ENCODE results near the gene WNK2. TPM values are rescaled to one million over a fixed set of nuclear protein-coding genes. Genes with fewer than 3 reads are reported as not detected.

WNK2 gene
- total and polyA plus RNA-seq, 2 of the 4 experiments (the other 2 are of a cell fraction), result not detected

DNA sequence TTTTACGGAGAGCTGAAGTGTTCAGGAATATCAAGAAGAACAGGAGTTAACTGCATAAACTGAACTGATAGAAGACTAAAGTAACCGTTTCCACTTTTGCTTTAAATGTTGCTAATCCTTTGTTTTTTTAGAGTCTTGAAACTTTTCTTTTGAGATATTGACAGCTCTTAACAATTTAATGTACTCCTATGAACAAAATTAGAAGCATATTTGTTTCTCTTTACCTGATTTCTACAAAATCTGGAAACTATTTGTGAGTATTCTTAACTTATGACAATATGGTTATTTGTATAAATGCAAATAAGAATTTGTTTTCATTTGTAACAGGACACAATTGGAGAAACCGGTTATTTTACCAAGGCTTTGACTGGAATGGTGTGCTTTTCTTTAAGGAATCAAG, 178.1 kb downstream of the WNK2 start:
- Histone ChIP-seq H2BK120ac (ENCODE audit: low read depth, low read length) (no peak overlapping the region), H2AFZ (replicated peaks; ENCODE audit: low read length, poor library complexity) (no peak overlapping the region), H3K27ac (ENCODE audit: insufficient read depth, low read length) (no peak overlapping the region), H3K79me1 (ENCODE audit: low read depth in 1 of 2, low read length in 2 of 2) (no peaks in the 10 kb centered on the region), H4K5ac (ENCODE audit: low read depth, low read length) (no peak overlapping the region), H2BK5ac (ENCODE audit: low read depth, low read length, poor library complexity, severe bottlenecking) (no peak overlapping the region), H4K8ac (ENCODE audit: low read depth in 2 of 2, low read length in 2 of 2) (no peak overlapping the region), H3K14ac (replicated peaks; ENCODE audit: low read depth, low read length) (no peak overlapping the region), H3K4me1 (ENCODE audit: control insufficient read depth, insufficient read depth, low read length) (no peaks in the 10 kb centered on the region), H2BK20ac (ENCODE audit: low read depth, low read length) (no peak overlapping the region), H3K4me2 (ENCODE audit: low read depth, low read length) (no peak overlapping the region), H4K20me1 (ENCODE audit: insufficient read depth, low read length) (no peaks in the 10 kb centered on the region), H3K9me3 (ENCODE audit: control insufficient read depth, insufficient read depth, low read length) (peaks cover 3% of the 10 kb centered on the region; the same call in 1 of the 2 replicates), H3K23ac (ENCODE audit: low read depth, low read length) (no peak overlapping the region), H2AK5ac (ENCODE audit: low read depth, low read length) (no peak overlapping the region), H2AK9ac (replicated peaks; ENCODE audit: low read depth, low read length, poor library complexity) (no peak overlapping the region), H3K9me1 (ENCODE audit: insufficient read depth, low read length) (no peaks in the 10 kb centered on the region), H3K4ac (ENCODE audit: low read depth, low read length) (no peak overlapping the region), H3K18ac (ENCODE audit: low read depth, low read length) (no peak overlapping the region), H3K27me3 (ENCODE audit: control insufficient read depth, insufficient read depth, low read length) (no peaks in the 10 kb centered on the region; the same call in 1 of the 2 replicates), H4K91ac (ENCODE audit: insufficient read depth, low read depth, low read length) (no peak overlapping the region), H3K36me3 (ENCODE audit: control insufficient read depth, insufficient read depth, low read length) (no peaks in the 10 kb centered on the region), H3K4me3 (ENCODE audit: insufficient read depth, low read depth, low read length) (no peak overlapping the region), H3K56ac (ENCODE audit: extremely low read depth, insufficient read depth, low read length) (no peak overlapping the region), H3K9ac (ENCODE audit: low read depth, low read length) (no peak overlapping the region), H2BK15ac (ENCODE audit: low read depth, low read length) (no peak overlapping the region)
- dilution Hi-C loops (cut with HindIII; ENCODE audit: low sequenced_read_pairs, unreplicated experiment), result no loop called here
- in situ Hi-C loops (cut with MboI; ENCODE audit: low sequenced_read_pairs), result no loop called here
- BruUV-seq (replicated peaks), result no TSS peak
- intact Hi-C loops (cut with micrococcal nuclease), result no loop called here
- CTCF ChIA-PET, result no interaction called here
- DNase-seq, result no peak
- WGBS, 2 experiments (ENCODE audit: extremely low coverage in 2 of 2, insufficient read length in 1 of 2), result 80% methylated on average over 1 of the region's 3 CpGs; no CpG with 5 or more reads in 1 of the 2 experiments
- no peak for TF ChIP-seq RCOR1 (IDR thresholded peaks at IDR 0.05; ENCODE audit: insufficient replicate concordance, low read length)
- no peak for TF ChIP-seq POLR2A (IDR thresholded peaks at IDR 0.05; ENCODE audit: low read depth, low read length)
- no peak for TF ChIP-seq FOS (IDR thresholded peaks at IDR 0.05; ENCODE audit: low read depth, low read length)
- TF ChIP-seq MXI1 (IDR thresholded peaks at IDR 0.05; ENCODE audit: borderline replicate concordance, low read depth, low read length), result no peak
- no peak for TF ChIP-seq RFX5 (IDR thresholded peaks at IDR 0.05; ENCODE audit: low read depth, low read length)
- TF ChIP-seq, protein P1, sequence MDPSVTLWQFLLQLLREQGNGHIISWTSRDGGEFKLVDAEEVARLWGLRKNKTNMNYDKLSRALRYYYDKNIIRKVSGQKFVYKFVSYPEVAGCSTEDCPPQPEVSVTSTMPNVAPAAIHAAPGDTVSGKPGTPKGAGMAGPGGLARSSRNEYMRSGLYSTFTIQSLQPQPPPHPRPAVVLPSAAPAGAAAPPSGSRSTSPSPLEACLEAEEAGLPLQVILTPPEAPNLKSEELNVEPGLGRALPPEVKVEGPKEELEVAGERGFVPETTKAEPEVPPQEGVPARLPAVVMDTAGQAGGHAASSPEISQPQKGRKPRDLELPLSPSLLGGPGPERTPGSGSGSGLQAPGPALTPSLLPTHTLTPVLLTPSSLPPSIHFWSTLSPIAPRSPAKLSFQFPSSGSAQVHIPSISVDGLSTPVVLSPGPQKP (IDR thresholded peaks at IDR 0.05; ENCODE audit: borderline replicate concordance, low read depth, low read length), result no peak
- ATAC-seq (ENCODE audit: low read depth), result no peak
- POLR2A ChIA-PET (ENCODE audit: unreplicated experiment), result no interaction called here

Data from IMR-90 (cell line).